ENCODE results near the gene HEATR5A. TPM values are rescaled to one million over a fixed set of nuclear protein-coding genes. Genes with fewer than 3 reads are reported as not detected.

Gene HEATR5A
- total and polyA plus RNA-seq, 10 of the 15 experiments (the other 5 are each of a cell fraction or from before 2014, with no cell fraction given), result 5.1 to 37.1 (median 13.8) TPM

DNA sequence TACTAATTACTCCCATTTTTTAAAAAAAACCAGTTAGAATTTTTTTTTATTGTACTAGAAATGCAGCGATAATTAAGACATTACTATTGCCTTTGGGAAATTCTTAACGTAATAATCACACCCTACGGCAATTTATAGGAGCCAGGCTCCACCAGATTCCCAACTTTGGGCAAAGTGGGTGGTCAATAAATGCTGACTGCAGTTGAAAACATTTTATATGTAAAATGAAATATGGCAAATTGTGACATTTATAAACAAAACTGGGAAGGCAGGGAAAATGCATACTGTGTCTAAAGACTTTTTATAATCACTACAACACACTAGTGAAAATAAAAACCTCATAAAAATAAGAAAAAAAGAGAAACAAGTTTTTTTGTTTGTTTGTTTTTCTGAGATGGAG, 119.5 kb downstream of the HEATR5A start:
- FAIRE-seq, result no peak
- 100% methylated on average over 3 of the region's 3 CpGs for WGBS (ENCODE audit: insufficient coverage, insufficient replicate concordance, low lambda C conversion rate, missing lambda C conversion rate)
- DNase-seq (ENCODE audit: low read depth, low spot score), result no peak
- no peaks in the 10 kb centered on the region for H3K27me3 ChIP-seq (replicated peaks in 1 of 2; ENCODE audit: control insufficient read depth in 2 of 2, insufficient read depth in 2 of 2, low read length in 1 of 2)
- H3K9me3 ChIP-seq (replicated peaks; ENCODE audit: control insufficient read depth, insufficient read depth, low read length), result no peaks in the 10 kb centered on the region
- H3K36me3 ChIP-seq (ENCODE audit: control insufficient read depth in 2 of 2, insufficient read depth in 2 of 2, low read length in 1 of 2), result peaks cover 0 to 4% of the 10 kb centered on the region in 2 experiments; a peak in 1 of 4 replicates
- ChIA-PET CTCF (no interaction called here), SMC1A (ENCODE audit: uncharacterized antibody, unreplicated experiment) (no interaction called here), POLR2A (interaction anchor here (0.7 kb wide), 1 partner anchor 162 kb away, joined by 3 read pairs; no protein-coding TSS in a partner anchor), RAD21 (ENCODE audit: unreplicated experiment) (no interaction called here)
- H3K4me2 ChIP-seq (ENCODE audit: control insufficient read depth, insufficient read depth), result no peak overlapping the region
- H4K20me1 ChIP-seq (ENCODE audit: control insufficient read depth, insufficient read depth), result no peaks in the 10 kb centered on the region
- no peak overlapping the region for H3K9ac ChIP-seq (ENCODE audit: control insufficient read depth, insufficient read depth, low read length)
- no TSS peak for BruUV-seq (replicated peaks)
- no peaks in the 10 kb centered on the region for H3K79me2 ChIP-seq (ENCODE audit: control insufficient read depth, insufficient read depth, low read length)
- no peak for ATAC-seq
- intact Hi-C loops (cut with micrococcal nuclease; ENCODE audit: unreplicated experiment), result no loop called here
- in situ Hi-C loops (cut with MboI), result no loop called here
- no peak overlapping the region for H2AFZ ChIP-seq (ENCODE audit: control insufficient read depth, low read depth, low read length)
- TF ChIP-seq CHD4 (IDR thresholded peaks at IDR 0.05), result no peak
- no peak for TF ChIP-seq ZNF384 (IDR thresholded peaks at IDR 0.05; ENCODE audit: borderline replicate concordance, low read depth, low read length)
- TF ChIP-seq POU2F2 (IDR thresholded peaks at IDR 0.05; ENCODE audit: borderline replicate concordance, low read depth, low read length), result no peak
- TF ChIP-seq DPF2 (IDR thresholded peaks at IDR 0.05), result no peak
- TF ChIP-seq STAT1 (conservative IDR thresholded peaks at IDR 0.05), result no peak
- TF ChIP-seq PML (IDR thresholded peaks at IDR 0.05; ENCODE audit: low read length), result no peak
- TF ChIP-seq, protein P1, sequence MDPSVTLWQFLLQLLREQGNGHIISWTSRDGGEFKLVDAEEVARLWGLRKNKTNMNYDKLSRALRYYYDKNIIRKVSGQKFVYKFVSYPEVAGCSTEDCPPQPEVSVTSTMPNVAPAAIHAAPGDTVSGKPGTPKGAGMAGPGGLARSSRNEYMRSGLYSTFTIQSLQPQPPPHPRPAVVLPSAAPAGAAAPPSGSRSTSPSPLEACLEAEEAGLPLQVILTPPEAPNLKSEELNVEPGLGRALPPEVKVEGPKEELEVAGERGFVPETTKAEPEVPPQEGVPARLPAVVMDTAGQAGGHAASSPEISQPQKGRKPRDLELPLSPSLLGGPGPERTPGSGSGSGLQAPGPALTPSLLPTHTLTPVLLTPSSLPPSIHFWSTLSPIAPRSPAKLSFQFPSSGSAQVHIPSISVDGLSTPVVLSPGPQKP (IDR thresholded peaks at IDR 0.05; ENCODE audit: low read depth, low read length), result no peak
- no peak for TF ChIP-seq BACH1 (IDR thresholded peaks at IDR 0.05; ENCODE audit: borderline replicate concordance)
- H3K4me1 ChIP-seq (ENCODE audit: control insufficient read depth, insufficient read depth, low read length), result peaks cover 14% of the 10 kb centered on the region
- no peak overlapping the region for H3K4me3 ChIP-seq
- H3K27ac ChIP-seq (ENCODE audit: control insufficient read depth, insufficient read depth), result no peak overlapping the region

DNA sequence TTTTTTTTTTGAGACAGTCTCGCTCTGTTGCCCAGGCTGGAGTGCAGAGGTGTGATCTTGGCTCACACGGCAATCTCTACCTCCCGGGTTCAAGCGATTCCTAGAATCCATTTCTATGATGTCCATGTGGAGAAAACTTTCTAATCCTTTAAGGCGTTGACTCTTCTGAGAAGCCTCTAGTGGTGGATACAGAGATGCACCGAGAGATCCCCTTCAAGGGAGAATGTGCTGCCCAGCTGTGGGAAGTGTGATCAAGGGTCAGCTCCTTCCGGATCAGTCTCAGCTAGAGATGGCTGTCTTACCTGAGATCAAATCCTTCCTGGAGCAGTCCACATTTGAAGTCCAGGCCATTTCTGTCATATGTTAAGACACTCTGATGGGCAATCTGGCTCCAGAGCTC, 120.1 kb downstream of the HEATR5A start:
- POLR2A ChIA-PET, result interaction anchor here (0.6 to 0.7 kb wide), 2 partner anchors 17 to 116 kb away, joined by 3 read pairs; no protein-coding TSS in a partner anchor
- CTCF ChIA-PET, result no interaction called here
- Histone ChIP-seq H3K27me3 (replicated peaks in 1 of 2; ENCODE audit: control insufficient read depth in 2 of 2, insufficient read depth in 2 of 2, low read length in 1 of 2) (no peaks in the 10 kb centered on the region), H3K4me1 (ENCODE audit: control insufficient read depth, insufficient read depth, low read length) (peaks cover 14% of the 10 kb centered on the region), H3K4me3 (no peak overlapping the region), H4K20me1 (ENCODE audit: control insufficient read depth, insufficient read depth) (no peaks in the 10 kb centered on the region), H3K79me2 (ENCODE audit: control insufficient read depth, insufficient read depth, low read length) (no peaks in the 10 kb centered on the region), H3K27ac (ENCODE audit: control insufficient read depth, insufficient read depth) (no peak overlapping the region), H3K9ac (ENCODE audit: control insufficient read depth, insufficient read depth, low read length) (no peak overlapping the region), H2AFZ (ENCODE audit: control insufficient read depth, low read depth, low read length) (no peak overlapping the region), H3K36me3 (ENCODE audit: control insufficient read depth in 2 of 2, insufficient read depth in 2 of 2, low read length in 1 of 2) (peaks cover 0 to 4% of the 10 kb centered on the region in 2 experiments; a peak in 1 of 4 replicates), H3K9me3 (replicated peaks; ENCODE audit: control insufficient read depth, insufficient read depth, low read length) (no peaks in the 10 kb centered on the region), H3K4me2 (ENCODE audit: control insufficient read depth, insufficient read depth) (no peak overlapping the region)
- RAD21 ChIA-PET (ENCODE audit: unreplicated experiment), result no interaction called here
- WGBS (ENCODE audit: insufficient coverage, insufficient replicate concordance, low lambda C conversion rate, missing lambda C conversion rate), result 90% methylated on average over 7 of the region's 7 CpGs
- SMC1A ChIA-PET (ENCODE audit: uncharacterized antibody, unreplicated experiment), result no interaction called here
- no peak for FAIRE-seq
- no TSS peak for BruUV-seq (replicated peaks)
- no peak for DNase-seq (ENCODE audit: low read depth, low spot score)
- no peak for ATAC-seq
- in situ Hi-C loops (cut with MboI), result no loop called here
- intact Hi-C loops (cut with micrococcal nuclease; ENCODE audit: unreplicated experiment), result no loop called here
- TF ChIP-seq, protein P2, sequence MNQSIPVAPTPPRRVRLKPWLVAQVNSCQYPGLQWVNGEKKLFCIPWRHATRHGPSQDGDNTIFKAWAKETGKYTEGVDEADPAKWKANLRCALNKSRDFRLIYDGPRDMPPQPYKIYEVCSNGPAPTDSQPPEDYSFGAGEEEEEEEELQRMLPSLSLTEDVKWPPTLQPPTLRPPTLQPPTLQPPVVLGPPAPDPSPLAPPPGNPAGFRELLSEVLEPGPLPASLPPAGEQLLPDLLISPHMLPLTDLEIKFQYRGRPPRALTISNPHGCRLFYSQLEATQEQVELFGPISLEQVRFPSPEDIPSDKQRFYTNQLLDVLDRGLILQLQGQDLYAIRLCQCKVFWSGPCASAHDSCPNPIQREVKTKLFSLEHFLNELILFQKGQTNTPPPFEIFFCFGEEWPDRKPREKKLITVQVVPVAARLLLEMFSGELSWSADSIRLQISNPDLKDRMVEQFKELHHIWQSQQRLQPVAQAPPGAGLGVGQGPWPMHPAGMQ (IDR thresholded peaks at IDR 0.05; ENCODE audit: borderline replicate concordance), result no peak
- TF ChIP-seq, protein P3, sequence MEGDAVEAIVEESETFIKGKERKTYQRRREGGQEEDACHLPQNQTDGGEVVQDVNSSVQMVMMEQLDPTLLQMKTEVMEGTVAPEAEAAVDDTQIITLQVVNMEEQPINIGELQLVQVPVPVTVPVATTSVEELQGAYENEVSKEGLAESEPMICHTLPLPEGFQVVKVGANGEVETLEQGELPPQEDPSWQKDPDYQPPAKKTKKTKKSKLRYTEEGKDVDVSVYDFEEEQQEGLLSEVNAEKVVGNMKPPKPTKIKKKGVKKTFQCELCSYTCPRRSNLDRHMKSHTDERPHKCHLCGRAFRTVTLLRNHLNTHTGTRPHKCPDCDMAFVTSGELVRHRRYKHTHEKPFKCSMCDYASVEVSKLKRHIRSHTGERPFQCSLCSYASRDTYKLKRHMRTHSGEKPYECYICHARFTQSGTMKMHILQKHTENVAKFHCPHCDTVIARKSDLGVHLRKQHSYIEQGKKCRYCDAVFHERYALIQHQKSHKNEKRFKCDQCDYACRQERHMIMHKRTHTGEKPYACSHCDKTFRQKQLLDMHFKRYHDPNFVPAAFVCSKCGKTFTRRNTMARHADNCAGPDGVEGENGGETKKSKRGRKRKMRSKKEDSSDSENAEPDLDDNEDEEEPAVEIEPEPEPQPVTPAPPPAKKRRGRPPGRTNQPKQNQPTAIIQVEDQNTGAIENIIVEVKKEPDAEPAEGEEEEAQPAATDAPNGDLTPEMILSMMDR (IDR thresholded peaks at IDR 0.05 in 2 of 3, conservative IDR thresholded peaks at IDR 0.05 in 1 of 3; ENCODE audit: control insufficient read depth in 2 of 3, extremely low read depth in 1 of 3, insufficient read depth in 1 of 3, low read depth in 3 of 3, low read length in 3 of 3), result 0 out of 6 replicates have a peak, but pooled peaks of 1 of the 3 experiments have one; percentile 13
- TF ChIP-seq, protein P4, sequence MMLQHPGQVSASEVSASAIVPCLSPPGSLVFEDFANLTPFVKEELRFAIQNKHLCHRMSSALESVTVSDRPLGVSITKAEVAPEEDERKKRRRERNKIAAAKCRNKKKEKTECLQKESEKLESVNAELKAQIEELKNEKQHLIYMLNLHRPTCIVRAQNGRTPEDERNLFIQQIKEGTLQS (IDR thresholded peaks at IDR 0.05; ENCODE audit: borderline replicate concordance, extremely low read depth, low read depth, low read length), result no peak
